ENCODE data around the gene TOX2.

GRCh38 chr20:44015733-44016103 is 101.1 kb downstream of the TOX2 start:
- no peak for TF ChIP-seq CTCF (IDR thresholded peaks at IDR 0.05; ENCODE audit: low read depth, low read length)
- TF ChIP-seq, protein P1, sequence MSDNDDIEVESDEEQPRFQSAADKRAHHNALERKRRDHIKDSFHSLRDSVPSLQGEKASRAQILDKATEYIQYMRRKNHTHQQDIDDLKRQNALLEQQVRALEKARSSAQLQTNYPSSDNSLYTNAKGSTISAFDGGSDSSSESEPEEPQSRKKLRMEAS (IDR thresholded peaks at IDR 0.05; ENCODE audit: low read depth, low read length): no peak
- no peak for TF ChIP-seq POLR2A (IDR thresholded peaks at IDR 0.05; ENCODE audit: extremely low read depth, insufficient read length)
